HT1080 (cell line): ENCODE measurements around the gene PCIF1. TPM values are rescaled to one million over a fixed set of nuclear protein-coding genes. Genes with fewer than 3 reads are reported as not detected.
A peak's percentile ranks its signal among the peaks of the same experiment; 100 is the strongest.
"Not testable (repeated sequence)": the region's sequence is repeated elsewhere in the genome, so short reads cannot be mapped to it uniquely, and the experiment has no call there.

ENCODE experiments used
- DNase-seq: peaks from one replicate; pipeline ENCODE4 v3.0.0-alpha.2; 2015; ENCODE audit warnings: low read depth
- total RNA-seq: library from RNA; depleted of rRNA; stranded (reverse); fragments of >200 nt; shearing (Covaris generic); gene quantifications from 2 replicates; pipeline ENCODE4 v1.2.3, GENCODE V29; 2014

Gene PCIF1
- total RNA-seq, 1 experiment from 2014 or later, result 17.7 TPM

DNA sequence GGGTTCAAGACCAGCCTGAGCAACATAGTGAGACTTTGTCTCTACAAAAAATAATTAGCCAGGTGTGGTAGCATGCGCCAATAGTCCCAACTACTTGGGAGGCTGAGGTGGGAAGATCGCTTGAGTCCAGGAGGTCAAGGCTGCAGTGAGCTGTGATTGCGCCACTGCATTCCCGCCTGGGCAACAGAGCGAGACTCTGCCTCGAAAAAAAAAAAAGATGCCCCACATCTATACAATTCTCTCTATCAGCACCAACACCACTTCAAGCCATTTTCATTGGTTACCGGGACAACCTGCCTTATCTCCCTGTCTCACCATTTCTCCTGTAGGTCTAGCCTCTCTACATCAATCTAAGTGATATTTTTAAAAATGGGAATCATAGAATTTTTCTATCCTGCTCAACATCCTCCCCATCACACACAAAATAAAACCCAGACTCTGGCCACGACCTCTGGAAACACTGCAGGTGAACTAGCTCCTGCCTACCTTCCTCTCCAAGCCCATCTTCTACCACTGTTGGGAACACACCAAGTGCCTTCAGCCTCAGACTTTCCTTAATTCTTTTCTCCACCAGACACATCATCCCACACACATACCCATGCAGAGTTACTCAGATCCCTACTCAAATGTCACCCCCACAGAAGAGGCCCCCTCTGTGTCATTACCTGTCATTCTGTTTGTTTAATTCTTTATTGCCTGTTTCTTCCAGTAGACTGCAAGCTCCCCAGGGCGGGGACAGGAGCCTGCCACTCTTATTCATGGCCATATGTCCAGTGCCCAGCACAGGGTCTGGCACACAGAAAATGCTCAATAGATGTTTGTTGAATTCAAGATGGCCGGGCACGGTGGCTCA is 12.9 kb upstream of the PCIF1 start:
- no peak for DNase-seq

DNA sequence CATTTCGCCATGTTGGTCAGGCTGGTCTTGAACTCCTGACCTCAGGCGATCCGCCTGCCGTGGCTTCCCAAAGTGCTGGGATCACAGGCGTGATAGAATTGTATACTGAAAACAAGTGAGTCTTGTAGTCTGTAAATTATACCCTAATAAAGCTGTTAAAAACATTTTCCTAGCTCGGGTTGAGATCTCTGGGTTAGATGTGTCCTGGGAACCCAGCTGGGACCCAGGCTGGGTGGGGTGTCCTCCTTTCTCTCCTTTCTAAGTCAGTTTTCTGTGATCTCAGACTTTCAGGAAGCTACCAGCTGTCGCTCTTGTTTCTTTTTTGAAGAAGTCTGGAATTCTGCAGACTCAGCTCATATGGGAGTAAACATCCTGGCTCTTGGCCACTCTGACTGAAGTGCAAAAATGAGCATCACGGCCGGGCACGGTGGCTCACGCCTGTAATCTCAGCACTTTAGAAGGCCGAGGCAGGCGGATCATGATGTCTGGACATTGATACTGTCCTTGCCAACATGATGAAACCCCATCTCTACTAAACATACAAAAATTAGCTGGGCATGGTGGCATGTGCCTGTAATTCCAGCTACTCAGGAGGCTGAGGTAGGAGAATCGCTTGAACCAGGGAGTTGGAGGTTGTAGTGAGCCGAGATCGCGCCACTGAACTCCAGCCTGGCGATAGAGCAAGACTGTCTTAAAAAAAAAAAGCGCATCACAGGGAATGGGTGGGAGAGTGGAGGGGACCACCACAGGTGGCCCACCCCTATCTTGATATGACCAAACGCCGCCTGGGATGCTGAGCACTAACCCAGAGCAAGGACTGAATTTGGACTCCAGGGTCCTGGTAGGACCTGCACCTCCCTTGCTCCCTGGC is 9.9 kb upstream of the PCIF1 start:
- no peak for DNase-seq

DNA sequence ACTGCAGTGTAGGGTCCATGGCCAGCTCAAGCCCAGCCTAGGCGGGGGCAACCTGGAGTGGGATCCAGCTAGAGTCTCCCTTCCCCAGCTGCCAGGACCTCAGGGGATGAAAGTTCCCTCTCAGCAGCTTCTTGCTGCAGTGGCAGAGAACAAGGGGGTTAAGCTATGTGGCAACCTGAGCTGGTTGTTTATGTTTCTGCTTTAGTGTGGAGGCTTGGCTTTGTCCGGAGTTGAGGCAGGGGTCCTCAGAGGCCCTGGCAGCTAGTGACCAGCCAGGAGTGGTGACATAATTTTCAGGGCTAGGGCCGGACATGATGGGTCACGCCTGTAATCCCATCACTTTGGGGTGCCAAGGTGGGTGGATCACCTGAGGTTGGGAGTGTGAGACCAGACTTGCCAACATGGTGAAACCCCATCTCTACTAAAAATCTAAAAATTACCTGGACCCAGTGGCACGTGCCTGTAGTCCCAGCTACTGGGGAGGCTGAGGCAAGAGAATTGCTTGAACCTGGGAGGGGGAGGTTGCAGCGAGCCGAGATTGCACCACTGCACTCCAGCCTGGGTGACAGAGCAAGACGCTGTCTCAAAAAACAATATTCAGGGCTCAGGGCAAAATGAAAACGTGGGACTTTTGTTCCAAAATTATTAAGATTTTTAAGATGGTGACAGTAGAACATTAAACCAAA is 8.5 kb upstream of the PCIF1 start:
- DNase-seq, result no peak

DNA sequence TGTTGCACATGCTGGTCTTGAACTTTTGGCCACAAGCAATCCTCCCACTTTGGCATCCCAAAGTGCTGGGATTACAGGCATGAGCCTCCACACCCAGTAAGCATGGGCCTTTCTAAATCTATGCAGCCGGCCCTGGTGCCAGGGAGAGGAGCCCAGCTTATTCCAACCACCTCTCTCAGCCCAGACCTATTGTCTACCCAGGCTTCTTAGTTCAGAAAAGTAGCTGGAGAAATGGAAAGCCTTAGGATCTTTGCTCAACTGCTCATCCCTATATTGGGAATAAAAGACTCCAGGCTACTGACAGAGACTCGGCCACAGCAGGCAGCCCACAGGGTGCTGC is 7.8 kb upstream of the PCIF1 start:
- no peak for DNase-seq

DNA sequence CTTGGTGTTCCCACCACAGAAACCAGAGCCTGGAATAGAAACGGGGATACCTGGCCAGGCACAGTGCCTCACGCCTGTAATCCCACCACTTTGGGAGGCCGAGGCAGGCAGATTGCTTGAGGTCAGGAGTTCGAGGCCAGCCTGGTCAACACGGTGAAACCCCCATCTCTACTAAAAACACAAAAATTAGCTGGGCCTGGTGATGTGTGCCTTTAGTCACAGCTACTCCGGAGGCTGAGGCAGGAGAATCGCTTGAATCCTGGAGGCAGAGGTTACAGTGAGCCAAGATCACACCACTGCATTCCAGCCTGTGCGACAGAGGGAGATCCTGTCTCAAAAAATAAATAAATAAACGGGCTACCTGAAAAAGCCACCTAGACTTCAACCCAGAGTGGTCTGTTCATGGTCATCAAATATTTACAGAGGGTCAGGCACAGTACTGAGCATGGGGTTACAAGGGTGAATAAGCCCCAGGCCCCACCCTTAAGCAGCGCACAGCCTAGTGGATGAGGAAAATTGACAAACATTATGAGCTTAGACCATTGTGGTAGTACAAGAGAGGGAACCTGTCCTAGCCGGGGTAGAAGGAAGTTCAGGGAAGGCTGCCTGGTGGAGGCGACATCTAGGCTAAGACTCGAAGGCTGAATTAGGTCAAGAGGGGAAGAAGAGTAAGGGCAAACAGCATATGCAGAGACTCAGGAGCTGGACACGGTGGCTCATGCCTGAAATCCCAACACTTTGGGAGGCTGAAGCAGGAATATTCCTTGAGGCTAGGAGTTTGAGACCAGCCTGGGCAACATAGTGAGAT is 7.2 kb upstream of the PCIF1 start:
- no peak for DNase-seq

DNA sequence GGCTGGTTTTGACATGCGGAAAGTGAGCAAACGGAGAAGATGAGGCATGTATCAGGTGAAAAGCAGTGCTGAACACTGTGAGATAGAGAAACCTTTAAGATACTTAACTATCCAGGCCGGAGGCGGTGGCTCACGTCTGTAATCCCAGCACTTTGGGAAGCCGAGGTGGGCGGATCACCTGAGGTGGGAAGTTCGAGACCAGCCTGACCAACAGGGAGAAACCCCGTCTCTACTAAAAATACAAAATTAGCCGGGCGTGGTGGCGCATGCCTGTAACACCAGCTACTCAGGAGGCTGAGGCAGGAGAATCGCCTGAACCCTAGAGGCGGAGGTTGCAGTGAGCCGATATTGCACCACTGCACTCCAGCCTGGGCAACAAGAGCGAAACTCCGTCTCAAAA is 2.8 kb upstream of the PCIF1 start:
- not testable (repeated sequence) for DNase-seq

DNA sequence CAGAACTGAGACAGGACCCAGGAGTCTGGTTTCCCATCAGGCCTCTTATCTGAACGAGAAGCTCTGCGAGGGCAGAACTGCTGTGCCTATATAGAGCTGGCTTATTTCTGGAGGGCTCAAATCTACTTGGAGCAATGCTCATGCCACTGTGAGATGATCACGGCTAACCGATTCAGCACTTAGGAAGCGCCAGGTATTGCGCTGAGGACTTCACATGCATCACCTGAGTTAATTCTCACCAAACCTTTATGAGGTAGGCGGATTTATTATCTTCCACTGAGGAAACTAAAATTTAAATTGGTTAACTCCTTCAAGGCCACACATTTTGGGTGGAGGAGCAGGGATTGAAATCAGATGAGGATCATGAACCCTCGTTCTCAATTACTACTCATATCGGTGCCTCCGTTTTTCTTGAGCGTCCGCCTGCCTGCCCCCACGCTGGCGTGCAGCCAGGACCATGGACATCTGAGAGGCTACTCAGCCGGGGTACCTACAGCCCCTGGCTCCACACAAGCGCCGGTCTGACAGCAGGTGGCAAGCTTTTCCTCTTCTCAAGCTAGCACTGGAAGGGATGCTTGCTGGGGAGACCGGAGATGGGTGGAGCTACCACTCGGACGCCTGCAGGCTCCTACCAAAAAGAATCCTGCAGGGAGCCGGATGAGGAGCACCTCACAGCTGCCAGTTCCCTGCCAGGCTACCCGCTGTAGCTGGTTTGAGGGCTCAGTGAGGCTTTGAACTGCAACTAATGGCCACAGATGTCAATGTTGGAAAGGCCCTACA is 1.0 kb upstream of the PCIF1 start:
- DNase-seq, result peak; percentile 88

DNA sequence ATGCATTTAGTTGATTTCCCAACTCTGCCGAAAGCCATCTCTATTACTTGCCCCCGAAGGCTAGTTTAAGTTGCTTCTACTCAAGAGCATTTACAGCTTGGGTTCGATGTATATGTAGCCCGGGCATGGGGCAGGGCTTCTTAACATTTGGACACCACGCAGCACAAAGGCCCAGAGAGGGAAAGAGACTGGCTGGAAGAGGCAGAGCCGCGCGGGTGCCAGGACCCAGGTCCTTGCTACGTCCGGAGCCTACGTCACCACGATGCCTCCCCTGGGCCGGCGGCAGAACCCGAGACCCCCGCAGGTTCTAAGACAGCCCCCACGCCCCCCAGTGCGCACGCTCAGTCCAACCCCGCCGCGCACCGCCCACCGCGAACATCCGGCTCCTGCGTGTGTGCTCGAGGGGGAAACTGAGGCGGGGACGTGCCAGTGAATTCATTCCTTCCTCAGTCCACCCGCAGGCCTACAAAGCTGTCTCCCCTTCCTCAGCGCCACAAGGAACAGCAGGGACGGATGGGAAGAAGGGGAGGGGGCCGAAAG is 367 bp upstream of the PCIF1 start:
- peak; percentile 58 for DNase-seq

DNA sequence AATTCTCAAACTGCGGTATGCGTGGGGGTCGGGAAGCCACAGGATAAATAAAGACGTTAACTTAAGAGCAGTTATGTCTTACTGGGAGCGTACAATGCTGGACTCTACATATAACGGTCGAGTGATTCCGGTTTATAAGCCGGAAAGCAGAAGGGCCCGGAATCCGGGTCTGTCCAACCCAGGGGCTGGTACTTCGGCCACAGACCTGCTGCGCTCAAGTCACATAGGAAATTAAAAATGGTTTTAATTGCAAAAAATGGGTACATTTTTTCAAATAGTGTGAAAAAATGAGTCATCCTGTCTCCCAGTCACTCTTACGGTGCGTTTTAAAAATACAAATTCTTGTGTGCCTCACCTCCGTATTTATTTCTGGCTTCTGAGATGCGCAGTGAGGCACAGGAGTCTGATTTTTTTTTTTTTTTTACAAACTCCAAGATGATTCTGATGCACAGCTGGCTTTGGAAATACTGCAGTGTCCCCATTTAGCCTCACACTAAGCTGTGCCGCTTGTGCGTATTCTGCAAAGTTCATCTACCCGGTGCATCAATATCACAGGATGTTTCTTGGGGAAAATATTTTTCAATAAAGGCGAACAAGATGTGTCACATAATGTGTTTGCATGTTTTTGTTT is 1.0 kb downstream of the PCIF1 start:
- no peak for DNase-seq

DNA sequence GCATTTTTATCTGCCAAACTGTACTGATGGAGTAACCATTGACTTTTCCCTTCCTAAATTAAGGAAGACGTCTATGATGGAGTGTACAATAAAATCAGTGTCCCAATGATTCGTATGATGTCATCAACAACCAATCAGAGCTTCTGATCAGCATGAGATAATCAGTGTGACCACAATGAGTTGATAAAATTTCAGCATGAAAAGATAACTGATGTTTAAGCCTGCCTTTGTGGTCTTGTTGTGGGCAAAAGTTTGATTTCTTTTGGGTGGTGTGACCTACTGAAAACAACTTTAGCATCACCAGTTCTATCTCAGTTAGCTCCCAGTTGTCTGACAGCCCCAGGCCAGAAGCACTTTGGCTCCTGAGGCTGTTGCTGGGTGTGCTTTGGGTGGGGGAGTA is 3.3 kb downstream of the PCIF1 start:
- DNase-seq, result no peak

DNA sequence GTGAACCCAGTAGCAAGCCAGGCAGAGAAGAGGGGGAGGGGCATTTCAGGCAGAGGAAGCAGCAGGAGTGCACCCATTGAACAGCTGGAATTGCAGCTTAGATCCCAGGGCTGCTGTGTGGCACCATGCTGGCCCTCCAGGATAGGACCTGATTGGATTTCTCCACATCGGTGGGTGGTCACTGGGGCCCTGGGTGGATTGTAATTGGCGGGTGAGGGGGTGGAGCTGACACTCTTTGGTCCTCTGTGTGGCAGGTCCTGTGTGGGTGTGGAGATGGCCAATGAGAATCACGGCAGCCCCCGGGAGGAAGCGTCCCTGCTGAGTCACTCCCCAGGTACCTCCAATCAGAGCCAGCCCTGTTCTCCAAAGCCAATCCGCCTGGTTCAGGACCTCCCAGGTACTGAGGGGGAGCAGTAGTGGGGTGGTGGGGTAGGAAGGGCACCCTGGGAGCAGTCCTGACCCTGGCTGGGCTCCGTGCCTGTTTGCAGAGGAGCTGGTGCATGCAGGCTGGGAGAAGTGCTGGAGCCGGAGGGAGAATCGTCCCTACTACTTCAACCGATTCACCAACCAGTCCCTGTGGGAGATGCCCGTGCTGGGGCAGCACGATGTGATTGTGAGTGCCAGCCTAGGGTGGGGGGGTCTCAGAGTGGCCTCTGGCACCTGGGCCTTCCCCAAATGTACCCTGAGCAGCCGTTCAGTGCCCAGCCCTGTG is 4.4 kb downstream of the PCIF1 start:
- DNase-seq, result no peak

DNA sequence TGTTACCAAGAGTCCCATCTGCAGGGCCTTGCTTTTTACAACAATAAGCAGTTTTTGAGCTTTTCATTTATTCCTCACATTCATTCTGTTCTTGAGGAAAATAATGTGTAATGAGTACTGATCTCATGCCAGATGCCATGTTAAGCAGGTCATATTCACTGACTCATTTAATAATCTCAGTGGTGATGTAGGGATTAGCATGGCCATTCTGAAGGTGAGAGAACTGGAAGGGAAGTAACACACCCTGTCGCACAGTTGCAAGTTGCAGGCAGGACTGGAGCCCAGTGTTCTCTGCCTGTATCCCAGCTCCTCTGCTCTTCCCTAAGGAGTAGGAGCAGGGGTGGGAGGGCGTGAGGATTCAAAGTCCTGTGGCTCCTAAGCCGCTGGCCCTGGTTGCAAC is 5.6 kb downstream of the PCIF1 start:
- no peak for DNase-seq

DNA sequence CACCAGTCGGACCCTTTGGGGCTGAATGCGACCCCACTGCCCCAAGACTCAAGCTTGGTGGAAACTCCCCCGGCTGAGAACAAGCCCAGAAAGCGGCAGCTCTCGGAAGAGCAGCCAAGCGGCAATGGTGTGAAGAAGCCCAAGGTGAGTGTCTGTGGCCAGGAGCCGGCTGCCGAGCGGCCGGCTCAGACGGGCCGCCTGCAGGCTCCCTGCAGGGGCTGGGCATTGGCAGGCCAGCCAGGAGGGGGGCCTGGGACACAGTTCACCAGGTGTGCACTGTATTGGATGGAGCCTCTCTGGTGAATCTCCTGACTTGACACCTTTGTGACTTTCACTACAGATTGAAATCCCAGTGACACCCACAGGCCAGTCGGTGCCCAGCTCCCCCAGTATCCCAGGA is 6.0 kb downstream of the PCIF1 start:
- DNase-seq, result no peak

DNA sequence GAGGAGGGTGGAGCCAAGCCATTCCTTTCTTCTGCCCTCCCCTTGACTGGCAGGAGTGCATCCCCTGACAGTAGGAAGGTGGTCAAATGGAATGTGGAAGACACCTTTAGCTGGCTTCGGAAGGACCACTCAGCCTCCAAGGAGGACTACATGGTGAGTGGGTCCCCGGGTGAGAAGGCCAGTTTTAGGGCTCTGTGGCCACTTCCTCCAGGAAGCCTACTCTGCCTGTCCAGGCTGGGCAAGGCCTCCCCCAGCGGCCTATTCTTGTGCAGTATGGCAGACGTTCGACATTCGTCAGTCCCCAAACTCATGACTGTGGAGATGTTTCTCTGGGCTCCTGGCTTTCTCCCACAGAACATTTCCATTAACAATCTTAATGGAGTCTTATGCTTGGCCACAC is 9.1 kb downstream of the PCIF1 start:
- no peak for DNase-seq

DNA sequence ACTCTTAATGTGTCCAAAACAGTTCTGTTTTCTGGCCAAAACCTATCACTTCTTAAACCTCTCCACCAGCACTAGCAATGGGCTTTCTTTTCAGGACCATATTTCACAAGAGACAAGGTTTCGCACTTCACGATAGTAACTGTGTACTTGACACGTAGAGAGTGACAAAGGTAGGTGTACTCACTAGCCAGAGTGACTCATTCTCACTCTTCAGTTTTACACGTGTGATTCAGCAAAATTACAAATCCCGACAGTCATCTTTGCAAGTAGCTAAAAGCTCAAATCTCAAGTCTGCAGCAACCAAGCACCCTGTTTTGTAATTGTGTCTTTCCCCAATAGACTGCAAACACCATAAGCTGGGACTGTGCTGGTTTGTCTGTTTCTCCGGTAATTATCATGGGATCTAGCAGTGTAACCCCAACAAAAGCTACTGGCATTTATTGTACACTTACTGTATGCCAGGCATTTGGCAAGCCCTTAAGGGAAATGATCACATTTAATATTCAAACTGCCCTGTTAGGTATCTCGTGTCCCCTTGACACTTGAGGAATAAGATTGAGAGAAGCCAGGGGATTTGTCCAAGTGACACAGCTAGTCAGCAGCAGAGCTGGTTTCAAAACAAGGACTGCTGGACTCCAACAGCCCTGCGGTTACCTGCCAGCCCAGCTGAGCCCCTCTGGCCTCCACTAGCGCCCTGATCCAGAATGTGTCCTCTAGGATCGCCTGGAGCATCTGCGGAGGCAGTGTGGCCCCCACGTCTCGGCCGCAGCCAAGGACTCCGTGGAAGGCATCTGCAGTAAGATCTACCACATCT is 9.9 kb downstream of the PCIF1 start:
- peak; percentile 28 for DNase-seq

DNA sequence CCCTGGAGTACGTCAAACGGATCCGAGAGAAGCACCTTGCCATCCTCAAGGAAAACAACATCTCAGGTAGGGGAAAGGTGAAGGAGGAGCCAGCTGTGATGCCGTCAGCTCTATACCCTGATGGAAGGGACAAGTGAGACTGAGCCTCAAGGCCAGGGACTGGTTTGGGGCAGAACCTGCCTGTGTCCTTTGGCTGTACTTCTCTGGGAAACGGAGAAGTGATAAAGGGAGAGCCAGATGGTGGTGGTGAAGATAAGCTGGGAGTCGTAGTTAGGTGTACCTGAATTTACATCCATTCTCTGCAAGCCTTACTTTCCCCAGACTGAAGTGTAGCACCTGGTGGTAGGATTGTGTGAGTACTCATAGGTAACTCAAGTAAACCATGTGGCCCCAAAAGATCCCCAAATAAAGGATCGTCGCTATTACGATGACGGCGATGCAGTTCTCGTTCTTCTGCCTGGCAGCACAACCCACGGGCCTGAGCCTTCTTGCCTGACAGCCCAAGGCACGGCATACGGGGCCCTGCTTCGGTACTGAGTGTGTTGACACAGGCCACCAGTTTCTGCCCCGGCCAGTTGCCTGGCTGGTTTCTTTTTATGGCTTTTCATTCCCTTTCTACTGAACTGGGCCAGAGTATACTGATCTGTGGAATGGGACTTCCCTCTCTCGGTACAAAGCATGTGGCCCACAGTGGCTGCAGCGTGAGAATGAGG is 10.6 kb downstream of the PCIF1 start:
- DNase-seq, result no peak

DNA sequence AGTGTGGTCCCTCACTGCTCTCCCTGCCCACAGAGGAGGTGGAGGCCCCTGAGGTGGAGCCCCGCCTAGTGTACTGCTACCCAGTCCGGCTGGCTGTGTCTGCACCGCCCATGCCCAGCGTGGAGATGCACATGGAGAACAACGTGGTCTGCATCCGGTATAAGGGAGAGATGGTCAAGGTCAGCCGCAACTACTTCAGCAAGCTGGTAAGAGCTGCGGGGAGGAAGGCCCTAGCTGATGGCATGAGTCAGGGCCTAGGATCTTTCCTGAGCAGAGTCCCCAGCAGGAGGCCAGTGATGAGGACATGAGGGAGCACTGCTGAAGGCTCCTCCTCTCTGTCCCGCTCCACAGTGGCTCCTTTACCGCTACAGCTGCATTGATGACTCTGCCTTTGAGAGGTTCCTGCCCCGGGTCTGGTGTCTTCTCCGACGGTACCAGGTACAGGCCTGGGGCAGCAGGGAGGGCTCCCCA is 11.2 kb downstream of the PCIF1 start:
- DNase-seq, result peak; percentile 71
